GM12878 (cell line): ENCODE measurements around the gene SACS. TPM values are rescaled to one million over a fixed set of nuclear protein-coding genes. Genes with fewer than 3 reads are reported as not detected.

ENCODE experiments used
- ATAC-seq: fragments of 200-7000 bp; cut with Tn5 transposase; 3 replicates; pipeline ENCODE4 v1.9.1; 2020; ENCODE audit warnings: mild to moderate bottlenecking, moderate library complexity
- BruUV-seq: library from RNA; stranded (reverse); fragments of 400-500 nt; replicated peaks from 2 replicates; lab custom pipeline; 2021; lab: Mats Ljungman, UMichigan
- CTCF ChIA-PET: fragments of 300-600 bp; sonication (Branson Sonifier 250); formaldehyde crosslinking; extraction: SDS; loops from one replicate; lab custom pipeline; 2021; ENCODE audit warnings: inconsistent platforms; lab: Yijun Ruan, JAX
- POLR2A ChIA-PET: fragments of 350-600 bp; formaldehyde crosslinking; extraction: SDS; loops from one replicate; lab custom pipeline; 2021; ENCODE audit warnings: inconsistent platforms; lab: Charles Lee
- RAD21 ChIA-PET: fragments of 300-600 bp; sonication (Branson Sonifier 250); formaldehyde crosslinking; loops from one replicate; lab custom pipeline; 2023; ENCODE audit warnings: antibody characterized with exemption; ENCODE audit not compliant: unreplicated experiment; lab: Charles Lee
- SMC1A ChIA-PET: fragments of 300-600 bp; sonication (Branson Sonifier 250); formaldehyde crosslinking; loops from one replicate; lab custom pipeline; 2023; ENCODE audit not compliant: unreplicated experiment, uncharacterized antibody; lab: Charles Lee
- DNase-seq: peaks from one replicate; pipeline ENCODE4 v3.0.0-alpha.2; 2011; ENCODE audit warnings: low read depth, low spot score
- FAIRE-seq: peaks from 3 replicates; lab custom pipeline; 2011; peaks lifted over from hg19 to GRCh38; lab: Jason Lieb, UNC
- H2AFZ ChIP-seq: 2 replicates; pipeline ENCODE4 v1.6.0; 2011; ENCODE audit warnings: low read depth, low read length, control low read depth; ENCODE audit not compliant: control insufficient read depth
- H3K27ac ChIP-seq: 2 replicates; pipeline ENCODE4 v1.5.1; 2011; ENCODE audit warnings: control low read depth; ENCODE audit not compliant: control insufficient read depth, insufficient read depth
- H3K27me3 ChIP-seq, 2 experiments: replicated peaks in 1 of 2; 2 replicates each; pipeline versions ENCODE4 v1.6.0 to v1.6.1; 2011; ENCODE audit warnings: low read length in 1 of 2; ENCODE audit not compliant: control insufficient read depth in 2 of 2, insufficient read depth in 2 of 2
- H3K36me3 ChIP-seq, 2 experiments: 2 replicates each; pipeline ENCODE4 v1.5.1; 2011; ENCODE audit warnings: low read length in 1 of 2; ENCODE audit not compliant: control insufficient read depth in 2 of 2, insufficient read depth in 2 of 2
- H3K4me1 ChIP-seq: 2 replicates; pipeline ENCODE4 v1.6.1; 2011; ENCODE audit warnings: mild to moderate bottlenecking, low read length, moderate library complexity, mixed read lengths; ENCODE audit not compliant: control insufficient read depth, insufficient read depth
- H3K4me2 ChIP-seq: 2 replicates; pipeline ENCODE4 v1.6.0; 2011; ENCODE audit warnings: control low read depth; ENCODE audit not compliant: control insufficient read depth, insufficient read depth
- H3K4me3 ChIP-seq: fragments of 200-600 bp; sonication (generic); 2 replicates; pipeline ENCODE4 v1.5.1; 2016
- H3K79me2 ChIP-seq: 2 replicates; pipeline ENCODE4 v1.6.0; 2011; ENCODE audit warnings: low read length; ENCODE audit not compliant: control insufficient read depth, insufficient read depth
- H3K9ac ChIP-seq: 2 replicates; pipeline ENCODE4 v1.8.0; 2011; ENCODE audit warnings: low read length, control low read depth, mixed read lengths; ENCODE audit not compliant: control insufficient read depth, insufficient read depth
- H3K9me3 ChIP-seq: replicated peaks from 3 replicates; pipeline ENCODE4 v1.5.1; 2011; ENCODE audit warnings: mild to moderate bottlenecking, low read length; ENCODE audit not compliant: control insufficient read depth, insufficient read depth
- H4K20me1 ChIP-seq: 2 replicates; pipeline ENCODE4 v1.6.0; 2011; ENCODE audit not compliant: control insufficient read depth, insufficient read depth
- BMI1 ChIP-seq: fragments of 450-650 bp; IDR thresholded peaks from 2 replicates; pipeline ENCODE4 v1.6.1; 2016; ENCODE audit warnings: mild to moderate bottlenecking, moderate library complexity, borderline replicate concordance
- EGR1 ChIP-seq, 2 experiments: IDR thresholded peaks; 1 replicate in 1 of 2; 2 replicates in 1 of 2; pipeline ENCODE4 v1.6.1; 2011 to 2012; ENCODE audit warnings: low read depth in 2 of 2, low read length in 2 of 2, borderline replicate concordance in 1 of 2, mild to moderate bottlenecking in 1 of 2, moderate library complexity in 1 of 2
- GATAD2B ChIP-seq: fragments of 450-650 bp; conservative IDR thresholded peaks from 2 replicates; pipeline ENCODE4 v1.6.1; 2017; ENCODE audit warnings: low read depth, mild to moderate bottlenecking, moderate library complexity
- KLF5 ChIP-seq: fragments of 450-650 bp; IDR thresholded peaks from 2 replicates; pipeline ENCODE4 v1.6.1; 2014; ENCODE audit warnings: mild to moderate bottlenecking; ENCODE audit not compliant: partially characterized antibody
- MLLT1 ChIP-seq: fragments of 450-650 bp; IDR thresholded peaks from 2 replicates; pipeline ENCODE4 v1.6.1; 2016; ENCODE audit warnings: mild to moderate bottlenecking
- PRDM15 ChIP-seq: fragments of 450-650 bp; formaldehyde crosslinking; IDR thresholded peaks from 2 replicates; pipeline ENCODE4 v1.4.0; 2020; ENCODE audit warnings: mild to moderate bottlenecking, moderate library complexity
- RAD21 ChIP-seq: IDR thresholded peaks from 2 replicates; pipeline ENCODE4 v1.6.1; 2011; ENCODE audit warnings: mild to moderate bottlenecking, low read depth, low read length, moderate library complexity; ENCODE audit not compliant: insufficient read depth
- TCF7 ChIP-seq: IDR thresholded peaks from 2 replicates; pipeline ENCODE4 v1.6.1; 2014; ENCODE audit warnings: antibody characterized with exemption, borderline replicate concordance
- YY1 ChIP-seq: IDR thresholded peaks from 2 replicates; pipeline ENCODE4 v1.6.1; 2011; ENCODE audit warnings: low read depth, mild to moderate bottlenecking, low read length
- WGBS: methylation state at CpG from one replicate; pipeline ENCODE4 v1.1.6; 2016; ENCODE audit warnings: low lambda C conversion rate; ENCODE audit not compliant: insufficient replicate concordance, insufficient coverage; ENCODE audit errors: missing lambda C conversion rate; 5-methylcytosine and 5-hydroxymethylcytosine counted together
- in situ Hi-C: fragments of 300-500 bp; cut with MboI; formaldehyde crosslinking; loops from 9 replicates; pipeline ENCODE4 v1.14.3; 2018; ENCODE audit warnings: mixed read lengths
- intact Hi-C: fragments of 100-400 bp; cut with micrococcal nuclease; formaldehyde crosslinking; loops from one replicate; pipeline ENCODE4 v1.14.2; 2022; ENCODE audit not compliant: unreplicated experiment
- polyA plus RNA-seq, 11 experiments: library from polyadenylated mRNA; depleted of rRNA in 4 of 11; unstranded in 6 of 11; stranded (reverse) in 5 of 11; fragments of >200 nt; fragmentation: Nextera tagmentation in 4 of 11; fragmentation: Illumina TruSeq in 1 of 11; extraction: Ambion mirVana in 4 of 11; extraction: Trizol in 1 of 11; gene quantifications; 1 replicate in 1 of 11; 2 replicates in 10 of 11; pipeline versions ENCODE4 v1.2.1 to v1.2.3, GENCODE V29; 2011 to 2016; ENCODE audit warnings: inconsistent platforms in 2 of 11, missing spikeins in 2 of 11, low read depth in 1 of 11
- total RNA-seq, 4 experiments: library from RNA; depleted of rRNA in 3 of 4; stranded (reverse); fragments of >200 nt in 3 of 4; fragmentation: Illumina TruSeq in 1 of 4; extraction: Trizol in 1 of 4; gene quantifications; 2 replicates each; pipeline versions ENCODE4 v1.2.1 to v1.2.3, GENCODE V29; 2013 to 2021
- TF ChIP-seq, protein P1 (sequence below): fragments of 450-650 bp; IDR thresholded peaks from 2 replicates; pipeline ENCODE4 v1.6.1; 2018; ENCODE audit warnings: borderline replicate concordance, mild to moderate bottlenecking; ENCODE audit not compliant: partially characterized antibody
- TF ChIP-seq, protein P2 (sequence below): fragments of 450-650 bp; IDR thresholded peaks from 2 replicates; pipeline ENCODE4 v1.6.1; 2016; ENCODE audit warnings: mild to moderate bottlenecking, moderate library complexity, borderline replicate concordance

Gene SACS
- total and polyA plus RNA-seq, 10 of the 15 experiments (the other 5 are each of a cell fraction or from before 2014, with no cell fraction given) = 9.9 to 74.9 (median 22.1) TPM

GRCh38 chr13:23288564-23288963, 144.9 kb downstream of the SACS start:
- CTCF ChIA-PET = no interaction called here
- SMC1A ChIA-PET = no interaction called here
- TF ChIP-seq RAD21 (no peak), PRDM15 (no peak), TCF7 (no peak), KLF5 (no peak), YY1 (no peak), GATAD2B (no peak), BMI1 (no peak), MLLT1 (no peak), EGR1 (IDR thresholded peaks at IDR 0.05; ENCODE audit: borderline replicate concordance in 1 of 2, low read depth in 2 of 2, low read length in 2 of 2) (no peak)
- TF ChIP-seq, protein P1, sequence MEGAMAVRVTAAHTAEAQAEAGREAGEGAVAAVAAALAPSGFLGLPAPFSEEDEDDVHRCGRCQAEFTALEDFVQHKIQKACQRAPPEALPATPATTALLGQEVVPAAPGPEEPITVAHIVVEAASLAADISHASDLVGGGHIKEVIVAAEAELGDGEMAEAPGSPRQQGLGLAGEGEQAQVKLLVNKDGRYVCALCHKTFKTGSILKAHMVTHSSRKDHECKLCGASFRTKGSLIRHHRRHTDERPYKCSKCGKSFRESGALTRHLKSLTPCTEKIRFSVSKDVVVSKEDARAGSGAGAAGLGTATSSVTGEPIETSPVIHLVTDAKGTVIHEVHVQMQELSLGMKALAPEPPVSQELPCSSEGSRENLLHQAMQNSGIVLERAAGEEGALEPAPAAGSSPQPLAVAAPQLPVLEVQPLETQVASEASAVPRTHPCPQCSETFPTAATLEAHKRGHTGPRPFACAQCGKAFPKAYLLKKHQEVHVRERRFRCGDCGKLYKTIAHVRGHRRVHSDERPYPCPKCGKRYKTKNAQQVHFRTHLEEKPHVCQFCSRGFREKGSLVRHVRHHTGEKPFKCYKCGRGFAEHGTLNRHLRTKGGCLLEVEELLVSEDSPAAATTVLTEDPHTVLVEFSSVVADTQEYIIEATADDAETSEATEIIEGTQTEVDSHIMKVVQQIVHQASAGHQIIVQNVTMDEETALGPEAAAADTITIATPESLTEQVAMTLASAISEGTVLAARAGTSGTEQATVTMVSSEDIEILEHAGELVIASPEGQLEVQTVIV = no peak
- TF ChIP-seq, protein P2, sequence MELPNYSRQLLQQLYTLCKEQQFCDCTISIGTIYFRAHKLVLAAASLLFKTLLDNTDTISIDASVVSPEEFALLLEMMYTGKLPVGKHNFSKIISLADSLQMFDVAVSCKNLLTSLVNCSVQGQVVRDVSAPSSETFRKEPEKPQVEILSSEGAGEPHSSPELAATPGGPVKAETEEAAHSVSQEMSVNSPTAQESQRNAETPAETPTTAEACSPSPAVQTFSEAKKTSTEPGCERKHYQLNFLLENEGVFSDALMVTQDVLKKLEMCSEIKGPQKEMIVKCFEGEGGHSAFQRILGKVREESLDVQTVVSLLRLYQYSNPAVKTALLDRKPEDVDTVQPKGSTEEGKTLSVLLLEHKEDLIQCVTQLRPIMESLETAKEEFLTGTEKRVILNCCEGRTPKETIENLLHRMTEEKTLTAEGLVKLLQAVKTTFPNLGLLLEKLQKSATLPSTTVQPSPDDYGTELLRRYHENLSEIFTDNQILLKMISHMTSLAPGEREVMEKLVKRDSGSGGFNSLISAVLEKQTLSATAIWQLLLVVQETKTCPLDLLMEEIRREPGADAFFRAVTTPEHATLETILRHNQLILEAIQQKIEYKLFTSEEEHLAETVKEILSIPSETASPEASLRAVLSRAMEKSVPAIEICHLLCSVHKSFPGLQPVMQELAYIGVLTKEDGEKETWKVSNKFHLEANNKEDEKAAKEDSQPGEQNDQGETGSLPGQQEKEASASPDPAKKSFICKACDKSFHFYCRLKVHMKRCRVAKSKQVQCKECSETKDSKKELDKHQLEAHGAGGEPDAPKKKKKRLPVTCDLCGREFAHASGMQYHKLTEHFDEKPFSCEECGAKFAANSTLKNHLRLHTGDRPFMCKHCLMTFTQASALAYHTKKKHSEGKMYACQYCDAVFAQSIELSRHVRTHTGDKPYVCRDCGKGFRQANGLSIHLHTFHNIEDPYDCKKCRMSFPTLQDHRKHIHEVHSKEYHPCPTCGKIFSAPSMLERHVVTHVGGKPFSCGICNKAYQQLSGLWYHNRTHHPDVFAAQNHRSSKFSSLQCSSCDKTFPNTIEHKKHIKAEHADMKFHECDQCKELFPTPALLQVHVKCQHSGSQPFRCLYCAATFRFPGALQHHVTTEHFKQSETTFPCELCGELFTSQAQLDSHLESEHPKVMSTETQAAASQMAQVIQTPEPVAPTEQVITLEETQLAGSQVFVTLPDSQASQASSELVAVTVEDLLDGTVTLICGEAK = no peak

More at GRCh38 chr13:23288564-23288963, 144.9 kb downstream of the SACS start:
- no peak overlapping the region for H3K27ac ChIP-seq
- 100% methylated on average over 1 of the region's 1 CpG for WGBS
- intact Hi-C loops (no loop called here), in situ Hi-C loops (no loop called here)
- no peaks in the 10 kb centered on the region for H3K79me2 ChIP-seq
- no peaks in the 10 kb centered on the region for H3K9me3 ChIP-seq
- ATAC-seq (no peak), DNase-seq (no peak), FAIRE-seq (no peak)
- H3K4me1 ChIP-seq = no peaks in the 10 kb centered on the region
- no TSS peak for BruUV-seq
- H2AFZ ChIP-seq = no peak overlapping the region
- H3K4me2 ChIP-seq = no peak overlapping the region
- no peak overlapping the region for H3K4me3 ChIP-seq
- no peaks in the 10 kb centered on the region for H3K36me3 ChIP-seq
- no peak overlapping the region for H3K9ac ChIP-seq
- ChIA-PET RAD21 (no interaction called here), POLR2A (no interaction called here)
- H4K20me1 ChIP-seq = no peaks in the 10 kb centered on the region
- no peaks in the 10 kb centered on the region for H3K27me3 ChIP-seq
